PC-3 (cell line): ENCODE data around the gene SCYGR5. TPM values are rescaled to one million over a fixed set of nuclear protein-coding genes. Genes with fewer than 3 reads are reported as not detected.

Experiments
- ATAC-seq: fragments of 200-7000 bp; cut with Tn5 transposase; 2 replicates; pipeline ENCODE4 v1.9.1; 2020; ENCODE audit warnings: mild to moderate bottlenecking, moderate library complexity
- BruUV-seq: library from RNA; stranded (reverse); fragments of 400-500 nt; replicated peaks from 2 replicates; lab custom pipeline; 2021; lab: Mats Ljungman, UMichigan
- CTCF ChIA-PET: fragments of 300-600 bp; sonication (Branson Sonifier 250); formaldehyde crosslinking; loops from one replicate; lab custom pipeline; 2022; ENCODE audit warnings: antibody characterized with exemption; lab: Charles Lee
- POLR2A ChIA-PET: fragments of 300-600 bp; sonication (Branson Sonifier 250); formaldehyde crosslinking; loops from one replicate; lab custom pipeline; 2022; ENCODE audit warnings: antibody characterized with exemption; ENCODE audit not compliant: unreplicated experiment; lab: Charles Lee
- DNase-seq: peaks from one replicate; pipeline ENCODE4 v3.0.0-alpha.2; 2015
- H2AFZ ChIP-seq: fragments of 300-600 bp; sonication (generic); 2 replicates; pipeline ENCODE4 v1.6.0; 2016; ENCODE audit warnings: antibody characterized with exemption, low read length
- H3F3A ChIP-seq: fragments of 300-600 bp; sonication (generic); one replicate; pipeline ENCODE4 v1.6.0; 2017; ENCODE audit warnings: antibody characterized with exemption, low read length, control low read depth, mild to moderate bottlenecking; ENCODE audit not compliant: unreplicated experiment
- H3K27ac ChIP-seq: fragments of 300-600 bp; sonication (generic); 2 replicates; pipeline ENCODE4 v1.5.1; 2016; ENCODE audit warnings: mild to moderate bottlenecking, low read length
- H3K27me3 ChIP-seq: fragments of 300-600 bp; sonication (generic); 2 replicates; pipeline ENCODE4 v1.6.1; 2016; ENCODE audit warnings: low read length, mixed read lengths
- H3K36me3 ChIP-seq: fragments of 300-600 bp; sonication (generic); 2 replicates; pipeline ENCODE4 v1.6.1; 2016; ENCODE audit warnings: low read depth, mixed run types, low read length, mixed read lengths
- H3K4me1 ChIP-seq: fragments of 300-600 bp; sonication (generic); 2 replicates; pipeline ENCODE4 v1.5.1; 2016; ENCODE audit warnings: low read length; ENCODE audit not compliant: insufficient read depth
- H3K4me2 ChIP-seq: fragments of 300-600 bp; sonication (generic); 2 replicates; pipeline ENCODE4 v1.6.0; 2016; ENCODE audit warnings: low read length
- H3K4me3 ChIP-seq: fragments of 300-600 bp; sonication (generic); 2 replicates; pipeline ENCODE4 v1.5.1; 2016; ENCODE audit warnings: mild to moderate bottlenecking, low read length, mixed read lengths
- H3K79me2 ChIP-seq: fragments of 300-600 bp; sonication (generic); 2 replicates; pipeline ENCODE4 v1.6.1; 2017; ENCODE audit warnings: low read length, mixed read lengths
- H3K9ac ChIP-seq: fragments of 300-600 bp; sonication (generic); 2 replicates; pipeline ENCODE4 v1.6.0; 2016; ENCODE audit warnings: mild to moderate bottlenecking, low read length
- H3K9me2 ChIP-seq: fragments of 300-600 bp; sonication (generic); replicated peaks from 2 replicates; pipeline ENCODE4 v1.6.1; 2016; ENCODE audit warnings: mixed run types, low read length, mixed read lengths
- H3K9me3 ChIP-seq: fragments of 300-600 bp; sonication (generic); 2 replicates; pipeline ENCODE4 v1.6.1; 2016; ENCODE audit warnings: low read length, mixed read lengths
- H4K20me1 ChIP-seq: fragments of 300-600 bp; sonication (generic); 2 replicates; pipeline ENCODE4 v1.6.1; 2016; ENCODE audit warnings: low read length, mixed read lengths
- CTCF ChIP-seq: fragments of 300-600 bp; sonication (generic); conservative IDR thresholded peaks from 2 replicates; pipeline ENCODE4 v1.5.1; 2017; ENCODE audit warnings: antibody characterized with exemption, low read depth, mild to moderate bottlenecking, low read length
- EZH2 ChIP-seq: fragments of 300-600 bp; sonication (generic); IDR thresholded peaks from one replicate; pipeline ENCODE4 v1.6.1; 2017; ENCODE audit warnings: antibody characterized with exemption, mild to moderate bottlenecking, low read length; ENCODE audit not compliant: unreplicated experiment
- EZH2phosphoT487 ChIP-seq: fragments of 300-600 bp; sonication (generic); IDR thresholded peaks from 2 replicates; pipeline ENCODE4 v1.6.1; 2018; ENCODE audit warnings: mild to moderate bottlenecking, antibody characterized with exemption, low read length, borderline replicate concordance
- intact Hi-C: fragments of 100-400 bp; cut with micrococcal nuclease; formaldehyde crosslinking; loops from 2 replicates; pipeline ENCODE4 v1.9.0; 2023
- total RNA-seq: library from RNA; depleted of rRNA; stranded (reverse); fragments of >200 nt; gene quantifications from 2 replicates; pipeline ENCODE4 v1.2.3, GENCODE V29; 2014

The SCYGR5 gene
- total RNA-seq, 1 experiment from 2014 or later, result not detected

DNA sequence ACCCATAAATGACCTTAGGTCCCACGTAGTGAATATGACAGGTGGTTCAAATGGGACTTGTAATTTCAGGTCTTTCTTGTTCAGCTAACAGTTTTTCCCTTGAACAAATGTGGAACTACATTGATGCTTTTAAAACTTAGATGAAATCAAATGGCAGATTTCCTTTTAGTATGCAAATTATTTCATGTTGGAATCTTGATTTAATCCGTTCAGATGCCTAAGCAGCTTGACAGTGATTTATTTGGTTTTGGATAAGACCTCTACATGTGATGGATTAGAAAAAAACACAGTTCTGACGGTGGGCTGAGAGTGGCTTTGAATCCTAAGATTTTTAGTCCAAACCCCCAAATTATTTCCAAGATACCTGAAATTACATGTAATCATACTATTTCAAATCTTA lies 32.4 kb upstream of the SCYGR5 start:
- DNase-seq, result no peak
- no TSS peak for BruUV-seq

GRCh38 chr2:227642656-227643055 lies 23.9 kb upstream of the SCYGR5 start:
- Histone ChIP-seq H4K20me1 (no peaks in the 10 kb centered on the region), H3K27me3 (no peaks in the 10 kb centered on the region), H2AFZ (no peak overlapping the region), H3K27ac (no peak overlapping the region), H3K4me2 (no peak overlapping the region), H3K79me2 (no peaks in the 10 kb centered on the region), H3K9me2 (no peaks in the 10 kb centered on the region), H3K9ac (no peak overlapping the region), H3K9me3 (no peaks in the 10 kb centered on the region), H3K4me3 (no peak overlapping the region), H3F3A (no peaks in the 10 kb centered on the region), H3K4me1 (no peaks in the 10 kb centered on the region), H3K36me3 (no peaks in the 10 kb centered on the region)
- ChIA-PET CTCF (no interaction called here), POLR2A (no interaction called here)
- DNase-seq (no peak), ATAC-seq (no peak)
- no peak for TF ChIP-seq EZH2
- TF ChIP-seq EZH2phosphoT487, result no peak
- no peak for TF ChIP-seq CTCF
- intact Hi-C loops, result no loop called here
- no TSS peak for BruUV-seq

More for the DNA sequence above, 32.4 kb upstream of the SCYGR5 start:
- Histone ChIP-seq H3K27me3 (no peaks in the 10 kb centered on the region), H3K9me2 (no peaks in the 10 kb centered on the region), H3F3A (no peaks in the 10 kb centered on the region), H3K79me2 (no peaks in the 10 kb centered on the region), H3K4me2 (no peak overlapping the region), H3K9ac (no peak overlapping the region), H3K9me3 (no peaks in the 10 kb centered on the region), H3K27ac (no peak overlapping the region), H3K36me3 (no peaks in the 10 kb centered on the region), H3K4me1 (no peaks in the 10 kb centered on the region), H2AFZ (no peak overlapping the region), H4K20me1 (no peaks in the 10 kb centered on the region), H3K4me3 (no peak overlapping the region)
- intact Hi-C loops, result no loop called here
- no peak for TF ChIP-seq EZH2
- no peak for TF ChIP-seq CTCF
- no peak for TF ChIP-seq EZH2phosphoT487
- CTCF ChIA-PET, result no interaction called here
- POLR2A ChIA-PET, result no interaction called here
- ATAC-seq, result no peak

GRCh38 chr2:227643990-227644551 lies 22.5 kb upstream of the SCYGR5 start:
- CTCF ChIA-PET, result no interaction called here
- Histone ChIP-seq H2AFZ (no peak overlapping the region), H3K27ac (no peak overlapping the region), H3K4me2 (no peak overlapping the region), H3K27me3 (no peaks in the 10 kb centered on the region), H3K4me3 (no peak overlapping the region), H3F3A (no peaks in the 10 kb centered on the region), H3K9me3 (no peaks in the 10 kb centered on the region), H4K20me1 (no peaks in the 10 kb centered on the region), H3K4me1 (no peaks in the 10 kb centered on the region), H3K9ac (no peak overlapping the region), H3K79me2 (no peaks in the 10 kb centered on the region), H3K9me2 (no peaks in the 10 kb centered on the region), H3K36me3 (no peaks in the 10 kb centered on the region)
- TF ChIP-seq EZH2, result no peak
- TF ChIP-seq CTCF, result no peak
- no peak for TF ChIP-seq EZH2phosphoT487
- POLR2A ChIA-PET, result no interaction called here
- DNase-seq (no peak), ATAC-seq (no peak)
- BruUV-seq, result no TSS peak
- intact Hi-C loops, result no loop called here
